K562 treated with DMSO at 1 percent for 12 hours (cell line): ENCODE results near the gene WFDC2. TPM values are rescaled to one million over a fixed set of nuclear protein-coding genes. Genes with fewer than 3 reads are reported as not detected.

Experiments used
- total RNA-seq: library from RNA; unstranded; fragments of 300-600 nt; gene quantifications from 2 replicates; pipeline ENCODE4 v1.2.3, GENCODE V29; 2022; ENCODE audit not compliant: insufficient read depth

WFDC2 gene
- total RNA-seq = not detected in 2 replicates

GRCh38 chr20:45469336-45470261 lies at the start of gene WFDC2:
Gene WFDC2, plus strand, starts transcription at chr20:45469753. Its CDS starts 29 bp downstream, at chr20:45469782.

DNA sequence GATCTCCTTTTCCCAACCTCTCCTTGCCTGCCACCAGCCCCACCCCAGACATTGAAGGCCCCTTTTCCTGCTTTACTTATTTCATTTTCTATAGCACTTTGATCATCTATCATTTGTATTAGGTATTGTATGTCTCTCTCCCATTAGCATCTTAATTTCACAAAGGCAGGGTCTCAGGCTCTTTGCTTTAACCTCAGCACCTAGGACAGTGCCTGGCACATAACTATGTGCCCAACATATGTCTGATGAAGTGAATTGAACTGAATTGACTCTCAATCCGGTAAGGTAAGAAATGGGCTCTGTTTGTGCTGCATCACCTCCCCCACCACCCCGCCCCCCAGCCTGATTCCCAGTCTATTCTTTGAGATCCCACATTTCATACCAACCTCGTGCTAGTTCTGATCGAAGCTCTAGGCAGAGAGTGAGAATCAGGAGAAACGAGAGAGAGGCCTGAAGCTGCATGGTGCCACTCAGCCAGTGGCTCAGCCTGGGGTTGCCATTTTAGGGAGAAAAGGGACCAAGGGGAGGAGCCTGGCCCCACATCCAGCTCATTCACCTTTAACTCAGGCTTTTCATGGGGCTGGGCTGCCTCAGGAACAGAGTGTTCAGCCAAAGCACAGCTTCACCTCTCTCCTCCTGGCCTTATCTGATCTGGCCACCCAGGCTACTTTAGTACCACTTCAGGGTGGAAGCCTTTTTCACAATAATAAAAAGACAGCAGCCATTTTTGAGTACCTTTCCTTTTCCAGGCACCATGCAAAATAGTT lies 45.8 kb downstream of the WFDC2 start, which contains the start of gene SPINT3:
Gene SPINT3, minus strand, starts transcription at position 476 of the 767 bp plus-strand sequence. Its CDS starts 14 bp downstream, at position 462.

Other genes starting within 250 kb of the WFDC2 start
- not detected in 2 replicates for gene SEMG2, start 248.4 kb upstream of the WFDC2 start, total RNA-seq
- gene SLPI, start 215.2 kb upstream of the WFDC2 start, total RNA-seq = not detected in 2 replicates
- gene RBPJL, start 162.9 kb upstream of the WFDC2 start, total RNA-seq = not detected in 2 replicates
- gene MATN4, start 161.5 kb upstream of the WFDC2 start, total RNA-seq = not detected in 2 replicates
- 10.0 and 15.6 TPM in 2 replicates for gene SDC4, start 121.3 kb upstream of the WFDC2 start, total RNA-seq
- gene SYS1, start 106.6 kb upstream of the WFDC2 start, total RNA-seq = 11.9 and 19.6 TPM in 2 replicates
- not detected in 2 replicates for gene TP53TG5, start 91.4 kb upstream of the WFDC2 start, total RNA-seq
- 59.6 and 63.6 TPM in 2 replicates for gene DBNDD2, start 61.5 kb upstream of the WFDC2 start, total RNA-seq
- gene PIGT, start 53.6 kb upstream of the WFDC2 start, total RNA-seq = 89.3 and 114 TPM in 2 replicates
- gene SPINT3, start 45.9 kb downstream of the WFDC2 start, total RNA-seq = not detected in 2 replicates
- gene WFDC6, start 69.7 kb downstream of the WFDC2 start, total RNA-seq = not detected in 2 replicates
- gene EPPIN, start 77.6 kb downstream of the WFDC2 start, total RNA-seq = not detected in 2 replicates
- gene WFDC8, start 109.5 kb downstream of the WFDC2 start, total RNA-seq = not detected in 2 replicates
- gene WFDC10A, start 160.0 kb downstream of the WFDC2 start, total RNA-seq = not detected in 2 replicates
- not detected in 2 replicates for gene WFDC9, start 161.5 kb downstream of the WFDC2 start, total RNA-seq
- not detected in 2 replicates for gene WFDC11, start 200.5 kb downstream of the WFDC2 start, total RNA-seq
- not detected in 2 replicates for gene WFDC13, start 232.3 kb downstream of the WFDC2 start, total RNA-seq
- gene WFDC10B, start 235.3 kb downstream of the WFDC2 start, total RNA-seq = not detected in 2 replicates